DMS79 treated with DMSO at 0.1 percent for 48 hours (cell line): ENCODE results near the gene HNRNPA2B1.
A peak's percentile ranks its signal among the peaks of the same experiment; 100 is the strongest.
"Not testable (repeated sequence)": the region's sequence is repeated elsewhere in the genome, so short reads cannot be mapped to it uniquely, and the experiment has no call there.

Source experiments
- DNase-seq: peaks from one replicate; lab custom pipeline; 2025; lab: John Stamatoyannopoulos, UW

HNRNPA2B1 gene

GRCh38 chr7:26165950-26166683, 34.4 kb downstream of the HNRNPA2B1 start:
- DNase-seq: no peak

- DNase-seq: not testable (repeated sequence)
Observed at GRCh38 chr7:26163804-26164203, 36.7 kb downstream of the HNRNPA2B1 start.

- no peak for DNase-seq
Observed at GRCh38 chr7:26162431-26162830, 38.1 kb downstream of the HNRNPA2B1 start.

GRCh38 chr7:26160896-26161295, 39.6 kb downstream of the HNRNPA2B1 start:
- no peak for DNase-seq

GRCh38 chr7:26159243-26159642, 41.3 kb downstream of the HNRNPA2B1 start:
- DNase-seq: no peak

- no peak for DNase-seq
Observed at GRCh38 chr7:26157520-26158105, 42.9 kb downstream of the HNRNPA2B1 start.

- peak; percentile 40 for DNase-seq
Observed at GRCh38 chr7:26156451-26157420, 43.8 kb downstream of the HNRNPA2B1 start.

GRCh38 chr7:26155531-26156375, 44.8 kb downstream of the HNRNPA2B1 start:
- DNase-seq: peak; percentile 73

- DNase-seq: no peak
Observed at GRCh38 chr7:26153823-26154783, 46.4 kb downstream of the HNRNPA2B1 start.

- peak; percentile 52 for DNase-seq
Observed at GRCh38 chr7:26153241-26153822, 47.2 kb downstream of the HNRNPA2B1 start.

- peak; percentile 52 for DNase-seq
Observed at GRCh38 chr7:26152782-26153240, 47.7 kb downstream of the HNRNPA2B1 start.

- DNase-seq: peak; percentile 49
Observed at GRCh38 chr7:26151953-26152781, 48.4 kb downstream of the HNRNPA2B1 start, which contains the start of gene NFE2L3. Gene NFE2L3, plus strand, starts transcription at chr7:26152198. Its CDS starts 301 bp downstream, at chr7:26152499.

GRCh38 chr7:26151650-26151952, 48.9 kb downstream of the HNRNPA2B1 start:
- DNase-seq: no peak

GRCh38 chr7:26151096-26151495, 49.5 kb downstream of the HNRNPA2B1 start:
- DNase-seq: no peak

GRCh38 chr7:26149391-26149977, 51.1 kb downstream of the HNRNPA2B1 start:
- no peak for DNase-seq

GRCh38 chr7:26148307-26148700, 52.2 kb downstream of the HNRNPA2B1 start:
- not testable (repeated sequence) for DNase-seq

GRCh38 chr7:26147646-26148306, 52.8 kb downstream of the HNRNPA2B1 start:
- not testable (repeated sequence) for DNase-seq

- DNase-seq: peak; percentile 76
Observed at GRCh38 chr7:26147030-26147429, 53.5 kb downstream of the HNRNPA2B1 start.
